OCI-LY1 (cell line): ENCODE data around the gene HM13.
A peak's percentile ranks its signal among the peaks of the same experiment; 100 is the strongest.
"Not testable (repeated sequence)": the region's sequence is repeated elsewhere in the genome, so short reads cannot be mapped to it uniquely, and the experiment has no call there.

Experiments
- H2AFZ ChIP-seq: fragments of 200-600 bp; sonication (generic), shearing (Covaris generic); 2 replicates; pipeline ENCODE4 v1.6.0; 2014; ENCODE audit warnings: antibody characterized with exemption, mild to moderate bottlenecking, low read length
- H3F3A ChIP-seq: fragments of 200-600 bp; sonication (generic), shearing (Covaris generic); 2 replicates; pipeline ENCODE4 v1.6.0; 2014; ENCODE audit warnings: mild to moderate bottlenecking, antibody characterized with exemption, low read length, moderate library complexity; ENCODE audit not compliant: insufficient read depth
- H3K27ac ChIP-seq: fragments of 200-600 bp; sonication (generic); 2 replicates; pipeline ENCODE4 v1.5.1; 2014; ENCODE audit warnings: low read length, mixed run types, mild to moderate bottlenecking, low read depth; ENCODE audit not compliant: poor library complexity, severe bottlenecking
- H3K27me3 ChIP-seq: fragments of 200-600 bp; sonication (generic); 2 replicates; pipeline ENCODE4 v1.6.0; 2014; ENCODE audit warnings: antibody characterized with exemption, mild to moderate bottlenecking, low read length, moderate library complexity; ENCODE audit not compliant: insufficient read depth
- H3K36me3 ChIP-seq: fragments of 200-600 bp; sonication (generic); 2 replicates; pipeline ENCODE4 v1.6.1; 2014; ENCODE audit warnings: mild to moderate bottlenecking, antibody characterized with exemption, low read length, moderate library complexity, mixed read lengths; ENCODE audit not compliant: insufficient read depth
- H3K4me1 ChIP-seq: fragments of 200-600 bp; sonication (generic); 2 replicates; pipeline ENCODE4 v1.5.1; 2014; ENCODE audit warnings: mild to moderate bottlenecking, low read length, moderate library complexity; ENCODE audit not compliant: insufficient read depth, severe bottlenecking
- H3K4me2 ChIP-seq: fragments of 200-600 bp; sonication (generic), shearing (Covaris generic); 2 replicates; pipeline ENCODE4 v1.6.1; 2014; ENCODE audit warnings: low read length
- H3K4me3 ChIP-seq: fragments of 200-600 bp; sonication (generic); 2 replicates; pipeline ENCODE4 v1.5.1; 2014; ENCODE audit warnings: low read length, low read depth, mild to moderate bottlenecking, mixed read lengths; ENCODE audit not compliant: poor library complexity, severe bottlenecking
- H3K79me2 ChIP-seq: fragments of 200-600 bp; shearing (Covaris generic); 2 replicates; pipeline ENCODE4 v1.6.1; 2016; ENCODE audit warnings: mixed run types, low read length, mixed read lengths; ENCODE audit not compliant: insufficient read depth
- H3K9ac ChIP-seq: fragments of 200-600 bp; sonication (generic), shearing (Covaris generic); 2 replicates; pipeline ENCODE4 v1.6.1; 2014; ENCODE audit warnings: mild to moderate bottlenecking, low read length, mixed read lengths
- H3K9me2 ChIP-seq: fragments of 200-600 bp; sonication (generic), shearing (Covaris generic); 2 replicates; pipeline ENCODE4 v1.6.1; 2014; ENCODE audit warnings: low read depth, mild to moderate bottlenecking, low read length, mixed read lengths
- H3K9me3 ChIP-seq: fragments of 200-600 bp; shearing (Covaris generic); 2 replicates; pipeline ENCODE4 v1.6.1; 2014; ENCODE audit warnings: low read length, mixed read lengths
- H4K20me1 ChIP-seq: fragments of 200-600 bp; sonication (generic), shearing (Covaris generic); 2 replicates; pipeline ENCODE4 v1.6.0; 2016; ENCODE audit warnings: mild to moderate bottlenecking, low read length; ENCODE audit not compliant: insufficient read depth
- CTCF ChIP-seq: fragments of 200-600 bp; sonication (generic), shearing (Covaris generic); IDR thresholded peaks from 2 replicates; pipeline ENCODE4 v1.5.1; 2017; ENCODE audit warnings: mild to moderate bottlenecking, antibody characterized with exemption, low read length, moderate library complexity, mixed read lengths
- EZH2 ChIP-seq: fragments of 200-600 bp; sonication (generic), shearing (Covaris generic); IDR thresholded peaks from 2 replicates; pipeline ENCODE4 v1.8.0; 2017; ENCODE audit warnings: borderline replicate concordance, mixed run types, mild to moderate bottlenecking, antibody characterized with exemption, low read length, moderate library complexity, mixed read lengths

Gene HM13

GRCh38 chr20:31572042-31572700 is 57.9 kb downstream of the HM13 start:
- H3K9ac ChIP-seq, result peak overlapping the region; percentile 78
- H3K79me2 ChIP-seq, result no peaks in the 10 kb centered on the region
- peaks cover 21% of the 10 kb centered on the region for H3K36me3 ChIP-seq
- H3K4me3 ChIP-seq, result peak overlapping the region; percentile 66
- H3K4me2 ChIP-seq, result peak overlapping the region; percentile 86
- H3K27me3 ChIP-seq, result no peaks in the 10 kb centered on the region
- peaks cover 5% of the 10 kb centered on the region; the same call in 1 of the 2 replicates for H3F3A ChIP-seq
- peaks cover 27% of the 10 kb centered on the region for H3K4me1 ChIP-seq
- no peaks in the 10 kb centered on the region for H3K9me3 ChIP-seq
- H3K9me2 ChIP-seq, result no peaks in the 10 kb centered on the region
- peak overlapping the region; percentile 61 for H3K27ac ChIP-seq
- H4K20me1 ChIP-seq, result no peaks in the 10 kb centered on the region
- H2AFZ ChIP-seq, result no peak overlapping the region
- TF ChIP-seq CTCF, result no peak

- H3K4me2 ChIP-seq, result peak overlapping the region; percentile 86
- H3K4me1 ChIP-seq, result peaks cover 19% of the 10 kb centered on the region
- peak overlapping the region; percentile 66 for H3K4me3 ChIP-seq
- no peaks in the 10 kb centered on the region for H3K27me3 ChIP-seq
- H3K9me2 ChIP-seq, result no peaks in the 10 kb centered on the region
- no peaks in the 10 kb centered on the region for H3F3A ChIP-seq
- peaks cover 16% of the 10 kb centered on the region for H3K36me3 ChIP-seq
- no peaks in the 10 kb centered on the region for H3K79me2 ChIP-seq
- peak overlapping the region; percentile 61 for H3K27ac ChIP-seq
- no peaks in the 10 kb centered on the region for H4K20me1 ChIP-seq
- H3K9me3 ChIP-seq, result no peaks in the 10 kb centered on the region
- peak overlapping the region; percentile 78 for H3K9ac ChIP-seq
- no peak for TF ChIP-seq EZH2
- H2AFZ ChIP-seq, result peak overlapping the region; percentile 32; the same call in 1 of the 2 replicates
These were observed 58.7 kb downstream of the HM13 start for GRCh38 chr20:31572701-31573554.

- Histone ChIP-seq H3K4me3 (peak overlapping the region; percentile 66), H3K79me2 (no peaks in the 10 kb centered on the region), H4K20me1 (no peaks in the 10 kb centered on the region), H3K36me3 (peaks cover 8% of the 10 kb centered on the region), H3K4me2 (peak overlapping the region; percentile 86), H3F3A (no peaks in the 10 kb centered on the region), H2AFZ (peak overlapping the region; percentile 32; the same call in 1 of the 2 replicates), H3K27ac (no peak overlapping the region), H3K9ac (peak overlapping the region; percentile 73), H3K9me2 (no peaks in the 10 kb centered on the region), H3K27me3 (no peaks in the 10 kb centered on the region), H3K9me3 (no peaks in the 10 kb centered on the region), H3K4me1 (peaks cover 19% of the 10 kb centered on the region)
- no peak for TF ChIP-seq EZH2
These were observed 59.5 kb downstream of the HM13 start for GRCh38 chr20:31573555-31574321.

GRCh38 chr20:31574986-31575385 is 60.7 kb downstream of the HM13 start:
- H3K36me3 ChIP-seq, H3K9me3 ChIP-seq, H3K9ac ChIP-seq, H3K9me2 ChIP-seq, H4K20me1 ChIP-seq, H3K4me2 ChIP-seq, H3K27ac ChIP-seq, H3F3A ChIP-seq, H3K27me3 ChIP-seq, H3K4me3 ChIP-seq, H2AFZ ChIP-seq, H3K79me2 ChIP-seq: not testable (repeated sequence)
- H3K4me1 ChIP-seq, result peaks cover 19% of the 10 kb centered on the region
